Panc1 (cell line): Measurements from ENCODE around the gene RER1. TPM values are rescaled to one million over a fixed set of nuclear protein-coding genes. Genes with fewer than 3 reads are reported as not detected.

ENCODE experiments used
- ATAC-seq: fragments of 200-7000 bp; cut with Tn5 transposase; 2 replicates; pipeline ENCODE4 v1.9.1; 2020; ENCODE audit warnings: mild to moderate bottlenecking, moderate library complexity
- BruUV-seq: library from RNA; stranded (reverse); fragments of 400-500 nt; replicated peaks from 2 replicates; lab custom pipeline; 2021; lab: Mats Ljungman, UMichigan
- CTCF ChIA-PET: fragments of 300-600 bp; sonication (Branson Sonifier 250); formaldehyde crosslinking; loops from one replicate; lab custom pipeline; 2022; ENCODE audit warnings: antibody characterized with exemption; lab: Charles Lee
- POLR2A ChIA-PET: fragments of 300-600 bp; sonication (Branson Sonifier 250); formaldehyde crosslinking; loops from one replicate; lab custom pipeline; 2022; ENCODE audit warnings: antibody characterized with exemption; lab: Charles Lee
- DNase-seq: peaks from one replicate; pipeline ENCODE4 v3.0.0-alpha.2; 2010; ENCODE audit warnings: low read depth, low spot score
- H3K27ac ChIP-seq: 2 replicates; pipeline ENCODE4 v1.5.1; 2011; ENCODE audit warnings: mild to moderate bottlenecking, low read length, inconsistent platforms
- H3K27me3 ChIP-seq: fragments of 200-500 bp; sonication (Bioruptor generic); 2 replicates; pipeline ENCODE4 v1.6.0; 2014; ENCODE audit warnings: low read length, inconsistent platforms; ENCODE audit not compliant: control insufficient read depth, insufficient read depth
- H3K36me3 ChIP-seq: fragments of 200-500 bp; sonication (Bioruptor generic); 2 replicates; pipeline ENCODE4 v1.5.1; 2014; ENCODE audit warnings: inconsistent platforms, mild to moderate bottlenecking, low read length, moderate library complexity; ENCODE audit not compliant: control insufficient read depth, insufficient read depth
- H3K4me1 ChIP-seq: 2 replicates; pipeline ENCODE4 v1.5.1; 2011; ENCODE audit warnings: inconsistent platforms, mild to moderate bottlenecking, low read length, moderate library complexity; ENCODE audit not compliant: control insufficient read depth, insufficient read depth
- H3K4me3 ChIP-seq, 2 experiments: 2 replicates each; pipeline ENCODE4 v1.5.1; 2011 to 2012; ENCODE audit warnings: low read depth in 2 of 2, low read length in 2 of 2, mild to moderate bottlenecking in 2 of 2, inconsistent platforms in 1 of 2, moderate library complexity in 1 of 2
- H3K9me3 ChIP-seq: fragments of 200-500 bp; sonication (Bioruptor generic); 2 replicates; pipeline ENCODE4 v1.5.1; 2014; ENCODE audit warnings: low read depth, mild to moderate bottlenecking, inconsistent platforms, low read length, moderate library complexity; ENCODE audit not compliant: control insufficient read depth, insufficient read depth
- POLR2AphosphoS5 ChIP-seq: IDR thresholded peaks from 2 replicates; pipeline ENCODE4 v1.6.1; 2012; ENCODE audit warnings: mild to moderate bottlenecking, low read depth, low read length, moderate library complexity
- SIN3A ChIP-seq: IDR thresholded peaks from 2 replicates; pipeline ENCODE4 v1.6.1; 2012; ENCODE audit warnings: low read depth, mild to moderate bottlenecking, low read length, moderate library complexity, borderline replicate concordance; ENCODE audit not compliant: insufficient read depth
- TCF7L2 ChIP-seq: IDR thresholded peaks from 2 replicates; pipeline ENCODE4 v1.6.1; 2011; ENCODE audit warnings: mild to moderate bottlenecking, low read depth, low read length, inconsistent platforms
- in situ Hi-C: cut with HindIII; loops from 2 replicates; pipeline ENCODE4 v1.10.0; 2016; ENCODE audit warnings: low sequenced_read_pairs, low pct_unique_long_range_greater_than_20kb
- intact Hi-C: fragments of 100-400 bp; cut with micrococcal nuclease; formaldehyde crosslinking; loops from one replicate; pipeline ENCODE4 v1.10.0; 2022; ENCODE audit not compliant: unreplicated experiment
- total RNA-seq: library from RNA; stranded (reverse); gene quantifications from one replicate; pipeline ENCODE4 v1.2.1, GENCODE V29; 2021; ENCODE audit not compliant: unreplicated experiment
- TF ChIP-seq, protein P1 (sequence below): fragments of 450-650 bp; IDR thresholded peaks from 2 replicates; pipeline ENCODE4 v1.5.1; 2017; ENCODE audit warnings: mild to moderate bottlenecking
- TF ChIP-seq, protein P2 (sequence below), 2 experiments: IDR thresholded peaks; 2 replicates each; pipeline ENCODE4 v1.6.1; 2011 to 2012; ENCODE audit warnings: low read depth in 2 of 2, control low read depth in 1 of 2, low read length in 1 of 2, mild to moderate bottlenecking in 1 of 2, moderate library complexity in 1 of 2; ENCODE audit not compliant: insufficient read depth in 1 of 2

The RER1 gene
- total RNA-seq, 1 experiment from 2014 or later = 235 TPM

DNA sequence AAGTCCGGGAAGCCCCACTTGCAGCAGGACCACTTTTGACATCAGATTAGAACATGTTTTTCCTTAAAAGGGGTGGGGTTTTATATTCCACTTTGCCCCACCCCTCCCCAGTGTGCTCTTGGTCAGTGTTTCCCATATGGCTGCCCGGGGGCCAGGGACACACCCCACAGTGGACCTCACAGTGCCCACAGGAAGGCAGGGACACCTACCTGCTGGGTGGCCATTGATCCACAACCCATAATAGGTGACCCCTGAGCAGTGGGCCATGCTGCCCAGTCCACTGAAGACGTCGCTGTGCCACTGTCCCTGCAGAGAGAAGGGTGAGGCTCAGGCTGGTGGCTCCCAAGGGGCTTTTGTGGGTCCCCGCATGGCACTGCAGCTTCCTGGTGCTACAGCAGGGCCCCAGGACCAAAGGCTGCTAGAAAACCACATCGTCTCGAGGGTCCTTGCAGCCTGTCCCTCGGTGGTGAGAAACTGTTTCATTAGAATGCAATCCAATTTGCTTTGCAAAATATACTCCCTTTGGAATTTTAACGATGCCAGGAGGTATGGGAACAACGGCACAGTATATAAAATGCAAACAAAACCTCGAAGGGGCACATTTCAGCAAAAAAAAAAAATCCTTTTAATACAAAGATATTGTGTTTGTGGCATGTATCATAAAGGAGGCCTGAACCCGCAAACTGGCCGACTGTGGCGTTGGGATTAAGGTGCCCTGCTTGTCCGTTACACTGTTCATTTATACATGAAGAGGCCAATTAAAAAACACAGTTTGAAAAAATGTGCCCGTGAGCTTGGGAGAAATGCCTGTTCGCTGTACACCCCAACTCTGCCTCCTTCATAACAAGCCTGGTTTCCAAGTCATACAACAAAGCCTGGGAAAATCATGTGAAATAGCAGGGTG is 17.1 kb upstream of the RER1 start:
- no peaks in the 10 kb centered on the region for H3K9me3 ChIP-seq
- no peak for ATAC-seq
- DNase-seq = no peak
- intact Hi-C loops = no loop called here
- POLR2A ChIA-PET = no interaction called here
- TF ChIP-seq SIN3A (no peak), POLR2AphosphoS5 (no peak), TCF7L2 (no peak)
- TF ChIP-seq, protein P1, sequence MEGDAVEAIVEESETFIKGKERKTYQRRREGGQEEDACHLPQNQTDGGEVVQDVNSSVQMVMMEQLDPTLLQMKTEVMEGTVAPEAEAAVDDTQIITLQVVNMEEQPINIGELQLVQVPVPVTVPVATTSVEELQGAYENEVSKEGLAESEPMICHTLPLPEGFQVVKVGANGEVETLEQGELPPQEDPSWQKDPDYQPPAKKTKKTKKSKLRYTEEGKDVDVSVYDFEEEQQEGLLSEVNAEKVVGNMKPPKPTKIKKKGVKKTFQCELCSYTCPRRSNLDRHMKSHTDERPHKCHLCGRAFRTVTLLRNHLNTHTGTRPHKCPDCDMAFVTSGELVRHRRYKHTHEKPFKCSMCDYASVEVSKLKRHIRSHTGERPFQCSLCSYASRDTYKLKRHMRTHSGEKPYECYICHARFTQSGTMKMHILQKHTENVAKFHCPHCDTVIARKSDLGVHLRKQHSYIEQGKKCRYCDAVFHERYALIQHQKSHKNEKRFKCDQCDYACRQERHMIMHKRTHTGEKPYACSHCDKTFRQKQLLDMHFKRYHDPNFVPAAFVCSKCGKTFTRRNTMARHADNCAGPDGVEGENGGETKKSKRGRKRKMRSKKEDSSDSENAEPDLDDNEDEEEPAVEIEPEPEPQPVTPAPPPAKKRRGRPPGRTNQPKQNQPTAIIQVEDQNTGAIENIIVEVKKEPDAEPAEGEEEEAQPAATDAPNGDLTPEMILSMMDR = no peak
- TF ChIP-seq, protein P2, sequence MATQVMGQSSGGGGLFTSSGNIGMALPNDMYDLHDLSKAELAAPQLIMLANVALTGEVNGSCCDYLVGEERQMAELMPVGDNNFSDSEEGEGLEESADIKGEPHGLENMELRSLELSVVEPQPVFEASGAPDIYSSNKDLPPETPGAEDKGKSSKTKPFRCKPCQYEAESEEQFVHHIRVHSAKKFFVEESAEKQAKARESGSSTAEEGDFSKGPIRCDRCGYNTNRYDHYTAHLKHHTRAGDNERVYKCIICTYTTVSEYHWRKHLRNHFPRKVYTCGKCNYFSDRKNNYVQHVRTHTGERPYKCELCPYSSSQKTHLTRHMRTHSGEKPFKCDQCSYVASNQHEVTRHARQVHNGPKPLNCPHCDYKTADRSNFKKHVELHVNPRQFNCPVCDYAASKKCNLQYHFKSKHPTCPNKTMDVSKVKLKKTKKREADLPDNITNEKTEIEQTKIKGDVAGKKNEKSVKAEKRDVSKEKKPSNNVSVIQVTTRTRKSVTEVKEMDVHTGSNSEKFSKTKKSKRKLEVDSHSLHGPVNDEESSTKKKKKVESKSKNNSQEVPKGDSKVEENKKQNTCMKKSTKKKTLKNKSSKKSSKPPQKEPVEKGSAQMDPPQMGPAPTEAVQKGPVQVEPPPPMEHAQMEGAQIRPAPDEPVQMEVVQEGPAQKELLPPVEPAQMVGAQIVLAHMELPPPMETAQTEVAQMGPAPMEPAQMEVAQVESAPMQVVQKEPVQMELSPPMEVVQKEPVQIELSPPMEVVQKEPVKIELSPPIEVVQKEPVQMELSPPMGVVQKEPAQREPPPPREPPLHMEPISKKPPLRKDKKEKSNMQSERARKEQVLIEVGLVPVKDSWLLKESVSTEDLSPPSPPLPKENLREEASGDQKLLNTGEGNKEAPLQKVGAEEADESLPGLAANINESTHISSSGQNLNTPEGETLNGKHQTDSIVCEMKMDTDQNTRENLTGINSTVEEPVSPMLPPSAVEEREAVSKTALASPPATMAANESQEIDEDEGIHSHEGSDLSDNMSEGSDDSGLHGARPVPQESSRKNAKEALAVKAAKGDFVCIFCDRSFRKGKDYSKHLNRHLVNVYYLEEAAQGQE (IDR thresholded peaks at IDR 0.05; ENCODE audit: insufficient read depth in 1 of 2, low read depth in 2 of 2, low read length in 1 of 2) = no peak
- no TSS peak for BruUV-seq
- peaks cover 16% of the 10 kb centered on the region for H3K4me1 ChIP-seq
- no peaks in the 10 kb centered on the region for H3K27me3 ChIP-seq
- H3K36me3 ChIP-seq = no peaks in the 10 kb centered on the region
- in situ Hi-C loops = no loop called here
- CTCF ChIA-PET = no interaction called here
- H3K27ac ChIP-seq = no peak overlapping the region
- no peak overlapping the region for H3K4me3 ChIP-seq

DNA sequence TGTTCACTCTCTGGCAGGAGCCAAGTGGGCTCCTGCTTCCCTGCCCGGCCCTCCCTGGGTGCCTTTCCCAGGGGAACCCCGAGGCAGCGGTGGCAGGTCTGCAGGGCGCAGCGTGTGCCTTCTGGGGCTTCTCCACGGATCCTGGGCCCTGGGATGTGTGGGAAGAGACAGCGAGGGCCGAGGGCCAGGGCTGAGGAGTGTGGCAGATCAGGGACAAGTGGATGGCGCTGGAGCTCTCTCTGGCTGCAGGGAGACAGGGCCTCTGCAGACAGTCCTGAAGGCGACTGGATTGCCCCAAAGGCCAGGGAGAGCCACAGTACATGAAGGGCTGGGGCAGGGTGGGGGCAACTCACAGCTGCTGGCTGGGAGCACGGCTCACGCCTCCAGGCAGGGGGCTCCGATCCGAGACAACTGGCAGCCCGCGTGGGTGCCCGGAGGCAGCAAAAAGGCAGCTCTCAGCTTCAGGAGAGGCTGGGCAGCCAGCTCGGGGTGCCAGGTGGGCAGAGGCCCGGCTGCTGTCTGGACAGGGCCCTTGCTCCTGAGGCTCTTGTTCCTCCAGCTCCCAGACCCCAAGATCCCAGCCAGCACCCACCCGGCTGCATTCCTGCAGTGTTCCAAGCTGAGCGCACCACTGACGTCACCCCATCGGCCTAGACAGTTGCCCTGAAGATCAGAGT is 16.3 kb upstream of the RER1 start:
- Histone ChIP-seq H3K4me3 (no peak overlapping the region), H3K27ac (no peak overlapping the region), H3K4me1 (peaks cover 16% of the 10 kb centered on the region), H3K9me3 (no peaks in the 10 kb centered on the region), H3K27me3 (no peaks in the 10 kb centered on the region), H3K36me3 (no peaks in the 10 kb centered on the region)
- BruUV-seq = no TSS peak
- in situ Hi-C loops (no loop called here), intact Hi-C loops (no loop called here)
- ChIA-PET CTCF (no interaction called here), POLR2A (no interaction called here)
- no peak for TF ChIP-seq SIN3A
- TF ChIP-seq POLR2AphosphoS5 = no peak
- TF ChIP-seq, protein P1 = no peak
- TF ChIP-seq, protein P2 (IDR thresholded peaks at IDR 0.05; ENCODE audit: insufficient read depth in 1 of 2, low read depth in 2 of 2, low read length in 1 of 2) = no peak
- no peak for TF ChIP-seq TCF7L2
- DNase-seq (no peak), ATAC-seq (0 out of 2 replicates have a peak, but pooled peaks have one; percentile 11)
